Body of pancreas (tissue), 4 donors: ENCODE results near the gene POLR3A.

Source experiments
- POLR2A ChIP-seq, 3 donors: fragments of 450-650 bp; IDR thresholded peaks; one replicate each; pipeline ENCODE4 v1.6.1; 2016; ENCODE audit warnings: antibody characterized with exemption in 3 of 3, mild to moderate bottlenecking in 2 of 3
- TF ChIP-seq, protein P1 (sequence below), 7 experiments: fragments of 450-650 bp in 4 of 7; fragments of 200-600 bp in 3 of 7; sonication (generic) in 3 of 7; IDR thresholded peaks; one replicate each; pipeline ENCODE4 v1.5.1; 2016 to 2019; ENCODE audit warnings: antibody characterized with exemption in 7 of 7

GRCh38 chr10:78053211-78053868 lies 24.0 kb upstream of the POLR3A start:
- TF ChIP-seq, protein P1, sequence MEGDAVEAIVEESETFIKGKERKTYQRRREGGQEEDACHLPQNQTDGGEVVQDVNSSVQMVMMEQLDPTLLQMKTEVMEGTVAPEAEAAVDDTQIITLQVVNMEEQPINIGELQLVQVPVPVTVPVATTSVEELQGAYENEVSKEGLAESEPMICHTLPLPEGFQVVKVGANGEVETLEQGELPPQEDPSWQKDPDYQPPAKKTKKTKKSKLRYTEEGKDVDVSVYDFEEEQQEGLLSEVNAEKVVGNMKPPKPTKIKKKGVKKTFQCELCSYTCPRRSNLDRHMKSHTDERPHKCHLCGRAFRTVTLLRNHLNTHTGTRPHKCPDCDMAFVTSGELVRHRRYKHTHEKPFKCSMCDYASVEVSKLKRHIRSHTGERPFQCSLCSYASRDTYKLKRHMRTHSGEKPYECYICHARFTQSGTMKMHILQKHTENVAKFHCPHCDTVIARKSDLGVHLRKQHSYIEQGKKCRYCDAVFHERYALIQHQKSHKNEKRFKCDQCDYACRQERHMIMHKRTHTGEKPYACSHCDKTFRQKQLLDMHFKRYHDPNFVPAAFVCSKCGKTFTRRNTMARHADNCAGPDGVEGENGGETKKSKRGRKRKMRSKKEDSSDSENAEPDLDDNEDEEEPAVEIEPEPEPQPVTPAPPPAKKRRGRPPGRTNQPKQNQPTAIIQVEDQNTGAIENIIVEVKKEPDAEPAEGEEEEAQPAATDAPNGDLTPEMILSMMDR (IDR thresholded peaks at IDR 0.05): no peak
- TF ChIP-seq POLR2A (IDR thresholded peaks at IDR 0.05): no peak
